ENCODE results near the gene HTT-AS. TPM values are rescaled to one million over a fixed set of nuclear protein-coding genes. Genes with fewer than 3 reads are reported as not detected.

Gene HTT-AS
- polyA plus RNA-seq, 1 donor from 2014 or later, result not detected

DNA sequence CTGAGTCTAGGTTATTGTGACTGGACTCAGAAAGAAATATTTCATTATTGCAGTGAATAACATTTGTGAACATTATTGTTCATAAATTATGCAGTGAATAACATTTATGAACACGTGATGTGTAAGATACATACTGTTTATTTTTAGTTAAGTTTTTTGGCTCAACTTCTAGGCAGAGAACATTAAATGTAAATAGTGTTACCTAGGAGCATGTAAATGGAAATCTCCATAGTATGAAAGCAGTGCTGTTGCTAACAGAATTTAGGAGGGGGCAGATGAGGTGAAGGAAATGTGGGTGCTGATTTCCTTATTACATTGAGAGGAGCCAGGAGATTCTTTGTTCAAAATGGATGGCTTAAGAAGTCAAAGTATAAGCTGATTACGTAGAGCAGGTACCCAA lies 45.1 kb upstream of the HTT-AS start:
- Histone ChIP-seq H2AFZ (ENCODE audit: low read depth, low read length) (no peak overlapping the region), H3F3A (ENCODE audit: insufficient read depth, low read length, poor library complexity, severe bottlenecking) (no peaks in the 10 kb centered on the region), H3K36me3 (ENCODE audit: insufficient read depth, low read length) (peaks cover 9% of the 10 kb centered on the region), H3K79me2 (replicated peaks; ENCODE audit: insufficient read depth, low read length) (no peaks in the 10 kb centered on the region), H3K4me2 (ENCODE audit: low read length) (no peak overlapping the region), H3K27ac (ENCODE audit: low read length) (no peak overlapping the region), H4K20me1 (ENCODE audit: insufficient read depth) (no peaks in the 10 kb centered on the region), H3K4me3 (ENCODE audit: low read length) (no peak overlapping the region), H3K9me3 (ENCODE audit: low read length) (no peaks in the 10 kb centered on the region), H3K27me3 (ENCODE audit: insufficient read depth, low read depth, low read length) (no peaks in the 10 kb centered on the region), H3K9me2 (ENCODE audit: insufficient read depth, low read length) (no peaks in the 10 kb centered on the region), H3K9ac (ENCODE audit: low read length) (no peak overlapping the region)
- TF ChIP-seq MXI1 (conservative IDR thresholded peaks at IDR 0.05; ENCODE audit: poor library complexity, severe bottlenecking) (no peak), POLR2AphosphoS5 (IDR thresholded peaks at IDR 0.05) (no peak), SMC3 (conservative IDR thresholded peaks at IDR 0.05; ENCODE audit: poor library complexity) (no peak), EP300 (conservative IDR thresholded peaks at IDR 0.05; ENCODE audit: poor library complexity, severe bottlenecking) (no peak), REST (IDR thresholded peaks at IDR 0.05; ENCODE audit: borderline replicate concordance) (no peak), RAD21 (conservative IDR thresholded peaks at IDR 0.05) (no peak), EZH2 (IDR thresholded peaks at IDR 0.05; ENCODE audit: borderline replicate concordance, insufficient read depth, low read length, poor library complexity, severe bottlenecking) (no peak), TAF1 (IDR thresholded peaks at IDR 0.05; ENCODE audit: low read depth) (no peak)
- TF ChIP-seq, protein P1, sequence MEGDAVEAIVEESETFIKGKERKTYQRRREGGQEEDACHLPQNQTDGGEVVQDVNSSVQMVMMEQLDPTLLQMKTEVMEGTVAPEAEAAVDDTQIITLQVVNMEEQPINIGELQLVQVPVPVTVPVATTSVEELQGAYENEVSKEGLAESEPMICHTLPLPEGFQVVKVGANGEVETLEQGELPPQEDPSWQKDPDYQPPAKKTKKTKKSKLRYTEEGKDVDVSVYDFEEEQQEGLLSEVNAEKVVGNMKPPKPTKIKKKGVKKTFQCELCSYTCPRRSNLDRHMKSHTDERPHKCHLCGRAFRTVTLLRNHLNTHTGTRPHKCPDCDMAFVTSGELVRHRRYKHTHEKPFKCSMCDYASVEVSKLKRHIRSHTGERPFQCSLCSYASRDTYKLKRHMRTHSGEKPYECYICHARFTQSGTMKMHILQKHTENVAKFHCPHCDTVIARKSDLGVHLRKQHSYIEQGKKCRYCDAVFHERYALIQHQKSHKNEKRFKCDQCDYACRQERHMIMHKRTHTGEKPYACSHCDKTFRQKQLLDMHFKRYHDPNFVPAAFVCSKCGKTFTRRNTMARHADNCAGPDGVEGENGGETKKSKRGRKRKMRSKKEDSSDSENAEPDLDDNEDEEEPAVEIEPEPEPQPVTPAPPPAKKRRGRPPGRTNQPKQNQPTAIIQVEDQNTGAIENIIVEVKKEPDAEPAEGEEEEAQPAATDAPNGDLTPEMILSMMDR (IDR thresholded peaks at IDR 0.05; ENCODE audit: poor library complexity, severe bottlenecking), result no peak

DNA sequence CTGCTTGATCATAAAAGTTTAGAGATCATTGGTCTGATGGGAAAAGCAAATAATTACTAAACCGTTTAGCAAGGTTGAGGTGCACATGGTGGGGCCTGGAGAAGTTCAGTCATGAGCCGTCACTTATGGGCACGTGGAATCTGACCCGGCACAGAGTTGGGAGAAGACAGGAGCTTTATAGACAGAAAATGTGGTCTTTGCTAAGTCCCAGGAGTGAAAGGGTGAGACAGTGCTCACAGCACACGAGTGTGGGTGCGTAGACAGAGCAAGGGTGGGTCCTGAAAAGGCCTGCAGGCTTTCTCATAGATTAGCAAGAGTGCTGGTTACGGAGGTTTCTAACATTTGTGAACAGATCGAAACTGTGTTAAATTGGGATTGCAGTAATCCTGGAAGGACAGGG lies 44.0 kb upstream of the HTT-AS start:
- Histone ChIP-seq H3K9me3 (ENCODE audit: low read length) (no peaks in the 10 kb centered on the region), H3K9me2 (ENCODE audit: insufficient read depth, low read length) (no peaks in the 10 kb centered on the region), H3K4me3 (ENCODE audit: low read length) (no peak overlapping the region), H3K36me3 (ENCODE audit: insufficient read depth, low read length) (peaks cover 9% of the 10 kb centered on the region), H3K27ac (ENCODE audit: low read length) (no peak overlapping the region), H3K4me2 (ENCODE audit: low read length) (no peak overlapping the region), H4K20me1 (ENCODE audit: insufficient read depth) (no peaks in the 10 kb centered on the region), H3K9ac (ENCODE audit: low read length) (no peak overlapping the region), H3K79me2 (replicated peaks; ENCODE audit: insufficient read depth, low read length) (no peaks in the 10 kb centered on the region), H3F3A (ENCODE audit: insufficient read depth, low read length, poor library complexity, severe bottlenecking) (no peaks in the 10 kb centered on the region), H3K27me3 (ENCODE audit: insufficient read depth, low read depth, low read length) (no peaks in the 10 kb centered on the region), H2AFZ (ENCODE audit: low read depth, low read length) (no peak overlapping the region)
- TF ChIP-seq SMC3 (conservative IDR thresholded peaks at IDR 0.05; ENCODE audit: poor library complexity) (no peak), EZH2 (IDR thresholded peaks at IDR 0.05; ENCODE audit: borderline replicate concordance, insufficient read depth, low read length, poor library complexity, severe bottlenecking) (no peak), EP300 (conservative IDR thresholded peaks at IDR 0.05; ENCODE audit: poor library complexity, severe bottlenecking) (no peak), REST (IDR thresholded peaks at IDR 0.05; ENCODE audit: borderline replicate concordance) (no peak), RAD21 (conservative IDR thresholded peaks at IDR 0.05) (no peak), MXI1 (conservative IDR thresholded peaks at IDR 0.05; ENCODE audit: poor library complexity, severe bottlenecking) (no peak), POLR2AphosphoS5 (IDR thresholded peaks at IDR 0.05) (no peak), TAF1 (IDR thresholded peaks at IDR 0.05; ENCODE audit: low read depth) (no peak)
- TF ChIP-seq, protein P1 (IDR thresholded peaks at IDR 0.05; ENCODE audit: poor library complexity, severe bottlenecking), result no peak

Measured in neural cell (in vitro differentiated cells).